GM10847 (cell line): ENCODE data around the gene ST6GALNAC3.

ENCODE experiments used
- POLR2A ChIP-seq: IDR thresholded peaks from 2 replicates; pipeline ENCODE4 v1.6.1; 2011; ENCODE audit not compliant: insufficient read length; ENCODE audit errors: extremely low read depth

Gene ST6GALNAC3

DNA sequence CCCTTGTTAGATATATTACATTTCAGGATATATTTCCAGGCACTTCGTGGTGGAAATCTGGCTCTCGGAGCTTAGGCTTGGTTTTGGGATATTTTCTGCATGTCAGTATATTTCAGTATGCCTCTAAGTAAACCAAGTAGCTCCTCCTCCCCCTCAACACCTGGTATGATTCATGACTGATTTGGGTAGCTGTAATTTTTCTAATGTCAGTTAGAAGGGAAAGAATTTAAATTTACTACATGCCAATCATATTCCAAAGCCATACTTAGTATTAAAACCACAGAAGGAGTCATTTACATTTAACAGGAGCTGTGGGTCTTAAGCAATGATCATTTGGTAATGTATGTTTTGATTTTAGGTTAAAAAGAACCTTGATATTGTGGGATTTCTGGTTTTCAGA lies 40.6 kb downstream of the ST6GALNAC3 start:
- no peak for TF ChIP-seq POLR2A

- no peak for TF ChIP-seq POLR2A
Measured at GRCh38 chr1:76121850-76122249, 47.3 kb downstream of the ST6GALNAC3 start.

- no peak for TF ChIP-seq POLR2A
Measured at GRCh38 chr1:76122271-76122670, 47.7 kb downstream of the ST6GALNAC3 start.

DNA sequence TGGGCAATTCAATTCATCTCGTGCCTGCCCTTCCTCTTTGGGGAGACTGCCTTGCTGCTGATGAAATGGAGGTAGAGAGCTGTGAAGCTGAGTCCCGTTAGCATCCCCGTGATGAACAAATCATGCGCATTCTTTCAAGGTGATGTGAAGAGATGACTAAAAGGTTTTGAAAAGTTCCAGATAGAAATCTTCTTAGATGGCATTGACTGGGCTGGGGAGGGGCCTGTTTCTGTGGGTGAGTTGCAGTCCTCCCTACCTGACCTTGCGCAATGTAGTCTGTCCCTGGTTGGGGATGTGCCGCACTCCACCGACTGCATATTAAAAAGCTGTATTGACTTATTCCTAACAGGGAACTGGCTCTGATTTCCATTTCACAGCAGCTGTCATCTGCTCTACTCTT lies 49.6 kb downstream of the ST6GALNAC3 start:
- TF ChIP-seq POLR2A, result no peak

DNA sequence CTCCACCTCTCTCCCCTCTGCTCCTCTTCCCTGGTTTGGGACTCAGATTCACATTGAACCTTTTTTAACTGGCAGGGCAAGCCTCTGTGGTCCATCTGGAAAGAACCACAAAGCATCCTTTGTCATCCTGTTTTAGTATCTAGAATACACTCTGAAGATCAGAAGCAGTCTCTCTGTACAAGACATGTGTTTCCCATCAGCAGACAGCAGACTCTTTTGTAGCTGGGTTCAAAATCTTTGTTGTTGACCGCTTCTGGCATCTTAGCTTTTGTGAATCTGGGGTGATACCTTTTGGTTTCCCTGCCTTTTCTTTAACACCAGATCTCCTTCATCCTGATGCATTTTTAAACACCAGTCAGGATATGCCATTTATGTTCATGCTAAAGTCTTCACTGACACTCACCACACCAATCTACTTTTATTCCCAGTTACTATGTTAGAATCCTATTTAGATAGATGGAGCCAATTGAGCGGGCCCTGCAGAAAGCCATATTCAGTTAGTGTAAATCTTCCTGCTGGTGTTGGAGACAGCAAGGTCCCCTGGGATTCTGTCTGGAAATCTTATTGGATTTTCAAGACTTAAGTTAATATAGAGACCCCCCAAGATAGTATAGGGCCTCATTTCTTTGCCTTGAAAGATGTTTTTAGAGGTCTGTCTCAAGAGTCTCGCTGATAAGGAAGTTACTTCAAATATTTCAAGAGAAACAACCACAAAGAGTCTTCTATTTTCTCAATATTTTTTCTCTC lies 51.1 kb downstream of the ST6GALNAC3 start:
- TF ChIP-seq POLR2A, result no peak

GRCh38 chr1:76128096-76128495 lies 53.5 kb downstream of the ST6GALNAC3 start:
- TF ChIP-seq POLR2A, result no peak

GRCh38 chr1:76129731-76130130 lies 55.2 kb downstream of the ST6GALNAC3 start:
- TF ChIP-seq POLR2A, result no peak

- no peak for TF ChIP-seq POLR2A
Measured at GRCh38 chr1:76130992-76131391, 56.4 kb downstream of the ST6GALNAC3 start.

DNA sequence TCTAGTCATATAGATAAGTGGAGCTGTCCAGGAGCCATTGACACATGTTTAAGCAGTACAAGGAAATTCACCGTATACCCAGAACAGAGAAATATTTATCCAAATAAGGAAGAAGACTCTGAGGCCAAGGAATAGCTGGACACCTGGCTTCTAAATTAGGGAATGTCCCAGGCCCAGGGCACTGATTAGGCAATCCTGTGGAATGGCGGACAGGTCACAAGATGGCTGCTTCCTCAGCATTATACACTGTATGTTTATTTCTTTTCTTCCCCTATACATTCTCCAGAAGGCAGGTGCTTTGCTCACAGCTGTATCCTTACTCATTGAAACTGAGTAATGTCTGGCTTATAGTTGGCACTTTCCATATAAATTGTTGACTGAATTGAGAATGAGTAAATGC lies 59.4 kb downstream of the ST6GALNAC3 start:
- TF ChIP-seq POLR2A, result no peak

DNA sequence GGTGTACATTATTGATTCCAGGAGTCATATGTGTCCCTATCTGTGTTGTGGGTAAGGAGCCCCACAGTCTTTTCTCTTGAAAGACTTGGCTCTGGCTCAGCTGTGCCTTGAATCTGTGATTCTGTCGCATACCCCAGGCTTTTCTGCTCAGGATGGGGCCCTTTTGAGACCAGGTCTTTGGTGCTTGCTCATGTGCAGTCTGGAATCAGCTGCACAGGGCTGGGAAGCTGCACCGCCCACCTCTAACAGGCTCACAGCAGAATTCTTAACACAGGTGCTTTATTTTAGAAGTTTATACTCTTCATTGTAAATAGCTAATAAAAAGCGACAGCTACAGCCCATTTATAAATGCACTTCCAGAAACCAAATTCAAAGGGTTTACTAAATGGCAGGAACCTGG lies 61.3 kb downstream of the ST6GALNAC3 start:
- TF ChIP-seq POLR2A, result no peak

DNA sequence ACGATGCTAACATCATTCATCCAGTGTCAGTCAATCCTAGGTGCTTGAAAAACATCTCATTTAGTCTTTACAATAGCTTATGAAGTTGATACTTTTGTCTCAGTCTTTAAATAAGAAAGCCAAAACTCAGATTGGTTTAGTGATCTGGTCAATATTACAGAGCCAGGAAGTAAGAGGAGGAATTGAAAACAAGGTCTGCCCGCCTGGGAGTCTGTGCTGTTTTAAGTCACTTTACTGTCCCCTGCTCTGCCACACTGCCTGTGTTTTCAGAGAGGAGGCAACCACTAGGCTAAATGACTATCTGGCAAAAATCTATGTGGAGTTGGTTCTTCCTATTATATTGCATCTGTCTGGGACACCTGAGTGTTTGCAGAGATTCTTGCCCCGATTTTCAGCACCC lies 62.3 kb downstream of the ST6GALNAC3 start:
- TF ChIP-seq POLR2A, result no peak

- no peak for TF ChIP-seq POLR2A
Measured at GRCh38 chr1:76137746-76138145, 63.2 kb downstream of the ST6GALNAC3 start.

GRCh38 chr1:76138217-76138616 lies 63.7 kb downstream of the ST6GALNAC3 start:
- no peak for TF ChIP-seq POLR2A

- no peak for TF ChIP-seq POLR2A
Measured at GRCh38 chr1:76140227-76140626, 65.7 kb downstream of the ST6GALNAC3 start.

GRCh38 chr1:76141929-76142328 lies 67.4 kb downstream of the ST6GALNAC3 start:
- no peak for TF ChIP-seq POLR2A

DNA sequence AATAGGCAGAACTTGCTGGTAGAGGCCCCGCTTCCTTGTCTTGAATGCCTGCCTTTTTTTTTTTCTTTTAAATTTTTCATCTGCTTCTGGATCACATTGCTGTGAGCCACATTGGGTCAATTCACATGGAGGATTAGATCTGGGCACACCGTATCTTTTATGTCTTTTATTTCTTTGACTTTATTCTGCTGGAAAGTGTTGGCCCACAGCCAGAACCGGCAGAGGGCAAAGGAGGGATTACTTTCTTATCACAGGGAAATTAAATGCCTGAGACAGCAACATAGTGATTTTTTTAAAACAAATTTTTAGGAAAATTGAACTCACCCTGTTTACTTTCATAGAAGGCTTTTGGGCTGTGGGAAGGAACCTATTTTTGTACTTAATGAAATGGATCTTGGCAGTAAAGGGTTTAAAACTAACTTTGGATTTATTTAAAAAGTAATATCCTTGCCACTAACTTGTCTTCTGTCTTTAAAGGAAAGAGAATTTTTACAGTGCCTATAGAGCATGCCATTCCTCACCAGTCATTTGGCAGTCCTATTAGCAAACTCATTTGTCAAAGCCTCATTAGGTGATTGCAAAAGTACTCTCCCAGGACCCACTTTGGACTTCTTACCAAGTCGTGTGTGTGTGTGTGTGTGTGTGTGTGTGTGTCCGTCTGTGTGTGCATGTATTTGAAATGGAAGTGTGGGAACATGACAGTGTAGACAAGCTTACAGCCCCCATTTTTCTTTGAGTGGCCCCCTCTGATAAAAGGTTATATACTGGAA lies 68.4 kb downstream of the ST6GALNAC3 start:
- no peak for TF ChIP-seq POLR2A
